Osteocyte (in vitro differentiated cells): ENCODE measurements around the gene KIRREL3. TPM values are rescaled to one million over a fixed set of nuclear protein-coding genes. Genes with fewer than 3 reads are reported as not detected.

Experiments
- DNase-seq: peaks from one replicate; pipeline ENCODE4 v3.0.0; 2021; ENCODE audit warnings: mixed read lengths; ENCODE audit not compliant: unreplicated experiment; ENCODE audit errors: extremely low spot score
- H3K27ac Mint-ChIP-seq: one replicate; pipeline ENCODE4 v1.8.0; 2021; ENCODE audit warnings: mild to moderate bottlenecking, mixed read lengths; ENCODE audit not compliant: unreplicated experiment
- H3K27me3 Mint-ChIP-seq: one replicate; pipeline ENCODE4 v1.8.0; 2021; ENCODE audit warnings: mixed read lengths; ENCODE audit not compliant: unreplicated experiment
- H3K36me3 Mint-ChIP-seq: one replicate; pipeline ENCODE4 v1.8.0; 2021; ENCODE audit warnings: mixed read lengths; ENCODE audit not compliant: unreplicated experiment
- H3K4me1 Mint-ChIP-seq: one replicate; pipeline ENCODE4 v1.8.0; 2021; ENCODE audit warnings: mixed read lengths; ENCODE audit not compliant: unreplicated experiment
- H3K4me3 Mint-ChIP-seq: one replicate; pipeline ENCODE4 v1.8.0; 2021; ENCODE audit warnings: mild to moderate bottlenecking, moderate library complexity, mixed read lengths; ENCODE audit not compliant: unreplicated experiment
- H3K9me3 Mint-ChIP-seq: one replicate; pipeline ENCODE4 v1.8.0; 2021; ENCODE audit warnings: mixed read lengths; ENCODE audit not compliant: unreplicated experiment
- CTCF ChIP-seq: fragments of 200-600 bp; sonication (generic); IDR thresholded peaks from 2 replicates; pipeline ENCODE4 v1.5.0; 2021; ENCODE audit warnings: antibody characterized with exemption, mild to moderate bottlenecking, moderate library complexity
- total RNA-seq: library from RNA; stranded (reverse); gene quantifications from 2 replicates; pipeline ENCODE4 v1.2.1, GENCODE V29; 2021

The KIRREL3 gene
- total RNA-seq, 1 donor from 2014 or later, result 1.2 TPM

- H3K4me3 Mint-ChIP-seq, result no peak overlapping the region
- no peaks in the 10 kb centered on the region for H3K36me3 Mint-ChIP-seq
- no peaks in the 10 kb centered on the region for H3K9me3 Mint-ChIP-seq
- H3K27me3 Mint-ChIP-seq, result no peaks in the 10 kb centered on the region
- no peak overlapping the region for H3K27ac Mint-ChIP-seq
- TF ChIP-seq CTCF, result no peak
- H3K4me1 Mint-ChIP-seq, result peaks cover 10% of the 10 kb centered on the region
- DNase-seq, result no peak
Measured at GRCh38 chr11:126837581-126837980, 163.0 kb downstream of the KIRREL3 start.

GRCh38 chr11:126834573-126834972 is 166.0 kb downstream of the KIRREL3 start:
- no peak for DNase-seq
- Mint-ChIP-seq H3K27me3 (no peaks in the 10 kb centered on the region), H3K4me3 (no peak overlapping the region), H3K4me1 (peaks cover 5% of the 10 kb centered on the region), H3K36me3 (no peaks in the 10 kb centered on the region), H3K27ac (no peak overlapping the region), H3K9me3 (no peaks in the 10 kb centered on the region)
- no peak for TF ChIP-seq CTCF

- Mint-ChIP-seq H3K4me1 (peaks cover 5% of the 10 kb centered on the region), H3K9me3 (no peaks in the 10 kb centered on the region), H3K36me3 (no peaks in the 10 kb centered on the region), H3K4me3 (no peak overlapping the region), H3K27me3 (no peaks in the 10 kb centered on the region), H3K27ac (no peak overlapping the region)
- TF ChIP-seq CTCF, result no peak
- no peak for DNase-seq
Measured at GRCh38 chr11:126834149-126834548, 166.4 kb downstream of the KIRREL3 start.

- no peak for DNase-seq
- Mint-ChIP-seq H3K27ac (no peak overlapping the region), H3K27me3 (no peaks in the 10 kb centered on the region), H3K36me3 (no peaks in the 10 kb centered on the region), H3K4me3 (no peak overlapping the region), H3K4me1 (peaks cover 5% of the 10 kb centered on the region), H3K9me3 (no peaks in the 10 kb centered on the region)
- no peak for TF ChIP-seq CTCF
Measured at GRCh38 chr11:126833065-126833464, 167.5 kb downstream of the KIRREL3 start.

- no peaks in the 10 kb centered on the region for H3K27me3 Mint-ChIP-seq
- no peak overlapping the region for H3K4me3 Mint-ChIP-seq
- H3K4me1 Mint-ChIP-seq, result peaks cover 5% of the 10 kb centered on the region
- DNase-seq, result no peak
- H3K27ac Mint-ChIP-seq, result no peak overlapping the region
- TF ChIP-seq CTCF, result no peak
- H3K36me3 Mint-ChIP-seq, result no peaks in the 10 kb centered on the region
- H3K9me3 Mint-ChIP-seq, result no peaks in the 10 kb centered on the region
Measured at GRCh38 chr11:126832387-126832786, 168.2 kb downstream of the KIRREL3 start.
